ENCODE data around the gene DLGAP1. TPM values are rescaled to one million over a fixed set of nuclear protein-coding genes. Genes with fewer than 3 reads are reported as not detected.

DLGAP1 gene
- total and polyA plus RNA-seq, 4 donors, result 0.06 to 1.2 (median 0.17) TPM; not detected in 1

DNA sequence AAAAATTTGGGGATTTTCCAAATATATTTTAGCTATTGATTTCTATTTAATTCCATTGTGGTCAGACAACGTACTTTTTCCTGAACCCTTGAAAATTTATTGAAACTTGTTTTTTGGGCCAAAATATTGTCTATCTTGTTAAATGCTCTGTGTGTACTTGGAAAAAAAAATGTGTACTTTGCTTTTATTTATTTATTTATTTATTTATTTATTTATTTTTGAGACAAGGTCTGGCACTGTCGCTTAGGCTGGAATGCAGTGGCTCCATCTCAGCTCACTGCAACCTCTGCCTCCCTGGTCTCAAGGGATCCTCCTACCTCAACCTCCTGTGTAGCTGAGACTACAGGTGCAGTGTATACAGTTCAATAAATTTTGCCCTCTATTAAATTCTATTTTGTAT is 910.6 kb downstream of the DLGAP1 start:
- Histone ChIP-seq H3K9me3 (ENCODE audit: control insufficient read depth in 4 of 4, low read length in 3 of 4) (no peaks in the 10 kb centered on the region), H3K9ac (ENCODE audit: low read depth in 1 of 2, low read length in 2 of 2) (no peak overlapping the region), H3K27me3 (ENCODE audit: control insufficient read depth in 4 of 4, insufficient read depth in 4 of 4, low read length in 3 of 4) (no peaks in the 10 kb centered on the region), H3K4me3 (ENCODE audit: low read depth in 1 of 3, low read length in 3 of 3) (no peak overlapping the region), H3K4me1 (ENCODE audit: control insufficient read depth in 4 of 4, insufficient read depth in 4 of 4, low read length in 3 of 4) (no peaks in the 10 kb centered on the region), H3K36me3 (ENCODE audit: control insufficient read depth in 4 of 4, insufficient read depth in 3 of 4, low read depth in 1 of 4, low read length in 3 of 4) (no peaks in the 10 kb centered on the region), H3K27ac (ENCODE audit: low read depth in 1 of 2, low read length in 2 of 2) (no peak overlapping the region)
- TF ChIP-seq RAD21 (IDR thresholded peaks at IDR 0.05), result no peak
- no peak for TF ChIP-seq JUND (IDR thresholded peaks at IDR 0.05)
- TF ChIP-seq RXRA (IDR thresholded peaks at IDR 0.05), result no peak
- no peak for TF ChIP-seq TAF1 (conservative IDR thresholded peaks at IDR 0.05)
- TF ChIP-seq YY1 (IDR thresholded peaks at IDR 0.05), result no peak
- no peak for TF ChIP-seq HNF4G (IDR thresholded peaks at IDR 0.05)
- TF ChIP-seq, protein P1, sequence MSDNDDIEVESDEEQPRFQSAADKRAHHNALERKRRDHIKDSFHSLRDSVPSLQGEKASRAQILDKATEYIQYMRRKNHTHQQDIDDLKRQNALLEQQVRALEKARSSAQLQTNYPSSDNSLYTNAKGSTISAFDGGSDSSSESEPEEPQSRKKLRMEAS (IDR thresholded peaks at IDR 0.05), result no peak
- no peak for TF ChIP-seq GABPA (IDR thresholded peaks at IDR 0.05 in 1 of 2, conservative IDR thresholded peaks at IDR 0.05 in 1 of 2)
- no peak for TF ChIP-seq EGR1 (IDR thresholded peaks at IDR 0.05; ENCODE audit: low read depth in 2 of 2)
- TF ChIP-seq NR2F2 (IDR thresholded peaks at IDR 0.05), result no peak
- TF ChIP-seq SP1 (IDR thresholded peaks at IDR 0.05), result no peak
- TF ChIP-seq FOXA2 (IDR thresholded peaks at IDR 0.05), result no peak
- TF ChIP-seq REST (IDR thresholded peaks at IDR 0.05), result no peak
- no peak for TF ChIP-seq HNF4A (conservative IDR thresholded peaks at IDR 0.05)
- no peak for TF ChIP-seq ZBTB33 (IDR thresholded peaks at IDR 0.05)
- no peak for DNase-seq (ENCODE audit: low spot score)
- WGBS, result 93% methylated on average over 2 of the region's 2 CpGs

GRCh38 chr18:3541549-3542386 is 913.3 kb downstream of the DLGAP1 start:
- TF ChIP-seq HNF4G (IDR thresholded peaks at IDR 0.05) (no peak), RAD21 (IDR thresholded peaks at IDR 0.05) (no peak), YY1 (IDR thresholded peaks at IDR 0.05) (no peak), FOXA2 (IDR thresholded peaks at IDR 0.05) (no peak), TAF1 (conservative IDR thresholded peaks at IDR 0.05) (no peak), SP1 (IDR thresholded peaks at IDR 0.05) (no peak)
- TF ChIP-seq, protein P1 (IDR thresholded peaks at IDR 0.05), result no peak
- TF ChIP-seq, protein P2, sequence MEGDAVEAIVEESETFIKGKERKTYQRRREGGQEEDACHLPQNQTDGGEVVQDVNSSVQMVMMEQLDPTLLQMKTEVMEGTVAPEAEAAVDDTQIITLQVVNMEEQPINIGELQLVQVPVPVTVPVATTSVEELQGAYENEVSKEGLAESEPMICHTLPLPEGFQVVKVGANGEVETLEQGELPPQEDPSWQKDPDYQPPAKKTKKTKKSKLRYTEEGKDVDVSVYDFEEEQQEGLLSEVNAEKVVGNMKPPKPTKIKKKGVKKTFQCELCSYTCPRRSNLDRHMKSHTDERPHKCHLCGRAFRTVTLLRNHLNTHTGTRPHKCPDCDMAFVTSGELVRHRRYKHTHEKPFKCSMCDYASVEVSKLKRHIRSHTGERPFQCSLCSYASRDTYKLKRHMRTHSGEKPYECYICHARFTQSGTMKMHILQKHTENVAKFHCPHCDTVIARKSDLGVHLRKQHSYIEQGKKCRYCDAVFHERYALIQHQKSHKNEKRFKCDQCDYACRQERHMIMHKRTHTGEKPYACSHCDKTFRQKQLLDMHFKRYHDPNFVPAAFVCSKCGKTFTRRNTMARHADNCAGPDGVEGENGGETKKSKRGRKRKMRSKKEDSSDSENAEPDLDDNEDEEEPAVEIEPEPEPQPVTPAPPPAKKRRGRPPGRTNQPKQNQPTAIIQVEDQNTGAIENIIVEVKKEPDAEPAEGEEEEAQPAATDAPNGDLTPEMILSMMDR (IDR thresholded peaks at IDR 0.05; ENCODE audit: low read depth, low read length, missing input control), result no peak
- DNase-seq (ENCODE audit: low spot score), result no peak
- Histone ChIP-seq H3K36me3 (ENCODE audit: control insufficient read depth in 4 of 4, insufficient read depth in 3 of 4, low read depth in 1 of 4, low read length in 3 of 4) (no peaks in the 10 kb centered on the region), H3K4me3 (ENCODE audit: low read depth in 1 of 3, low read length in 3 of 3) (no peak overlapping the region), H3K9me3 (ENCODE audit: control insufficient read depth in 4 of 4, low read length in 3 of 4) (no peaks in the 10 kb centered on the region), H3K9ac (ENCODE audit: low read depth in 1 of 2, low read length in 2 of 2) (no peak overlapping the region), H3K4me1 (ENCODE audit: control insufficient read depth in 4 of 4, insufficient read depth in 4 of 4, low read length in 3 of 4) (no peaks in the 10 kb centered on the region), H3K27me3 (ENCODE audit: control insufficient read depth in 4 of 4, insufficient read depth in 4 of 4, low read length in 3 of 4) (no peaks in the 10 kb centered on the region), H3K27ac (ENCODE audit: low read depth in 1 of 2, low read length in 2 of 2) (no peak overlapping the region)
- WGBS, result 78% methylated on average over 5 of the region's 5 CpGs

All from liver (tissue), 9 donors.